NCI-H226 (cell line): Measurements from ENCODE around the gene CCDC117.

Source experiments
- DNase-seq: peaks from one replicate; pipeline ENCODE4 v3.0.0-alpha.2; 2015

The CCDC117 gene

GRCh38 chr22:28831140-28832072 is 58.9 kb downstream of the CCDC117 start:
- DNase-seq, result no peak

GRCh38 chr22:28832731-28833130 is 60.2 kb downstream of the CCDC117 start:
- no peak for DNase-seq

- DNase-seq, result no peak
These were observed 60.9 kb downstream of the CCDC117 start for GRCh38 chr22:28833276-28833923.

- DNase-seq, result no peak
These were observed 63.2 kb downstream of the CCDC117 start for GRCh38 chr22:28835630-28836189.

- no peak for DNase-seq
These were observed 65.1 kb downstream of the CCDC117 start for GRCh38 chr22:28837640-28838039.
